Type B pancreatic cell (in vitro differentiated cells): ENCODE measurements around the gene SMOC1. TPM values are rescaled to one million over a fixed set of nuclear protein-coding genes. Genes with fewer than 3 reads are reported as not detected.

ENCODE experiments used
- DNase-seq: peaks from one replicate; pipeline ENCODE4 v3.0.0; 2021; ENCODE audit warnings: mixed read lengths; ENCODE audit not compliant: unreplicated experiment; ENCODE audit errors: extremely low spot score
- H3K27ac Mint-ChIP-seq: 2 replicates; pipeline ENCODE4 v1.8.0; 2021; ENCODE audit warnings: mild to moderate bottlenecking, mixed read lengths
- H3K27me3 Mint-ChIP-seq: 2 replicates; pipeline ENCODE4 v1.8.0; 2021; ENCODE audit warnings: mixed read lengths
- H3K36me3 Mint-ChIP-seq: 2 replicates; pipeline ENCODE4 v1.8.0; 2021; ENCODE audit warnings: mixed read lengths
- H3K4me1 Mint-ChIP-seq: one replicate; pipeline ENCODE4 v1.8.0; 2021; ENCODE audit warnings: mixed read lengths; ENCODE audit not compliant: unreplicated experiment
- H3K4me3 Mint-ChIP-seq: 2 replicates; pipeline ENCODE4 v1.8.0; 2021; ENCODE audit warnings: mild to moderate bottlenecking, mixed read lengths
- H3K9me3 Mint-ChIP-seq: 2 replicates; pipeline ENCODE4 v1.8.0; 2021; ENCODE audit warnings: mixed read lengths
- CTCF ChIP-seq: fragments of 200-600 bp; sonication (generic); conservative IDR thresholded peaks from 2 replicates; pipeline ENCODE4 v1.5.0; 2021; ENCODE audit warnings: antibody characterized with exemption, mild to moderate bottlenecking
- total RNA-seq: library from RNA; stranded (reverse); gene quantifications from 2 replicates; pipeline ENCODE4 v1.2.1, GENCODE V29; 2021; ENCODE audit warnings: low replicate concordance

The SMOC1 gene
- total RNA-seq, 1 donor from 2014 or later, result 20.7 TPM

- H3K4me3 Mint-ChIP-seq, result no peak overlapping the region
These were observed 166.8 kb downstream of the SMOC1 start for GRCh38 chr14:70045844-70046535.

GRCh38 chr14:70047598-70048312 is 168.5 kb downstream of the SMOC1 start:
- no peaks in the 10 kb centered on the region for H3K9me3 Mint-ChIP-seq
- no peaks in the 10 kb centered on the region for H3K36me3 Mint-ChIP-seq
- peaks cover 5% of the 10 kb centered on the region for H3K4me1 Mint-ChIP-seq
- peak overlapping the region; percentile 42 for H3K27ac Mint-ChIP-seq
- no peak overlapping the region for H3K4me3 Mint-ChIP-seq
- no peak for DNase-seq
- peaks cover 29% of the 10 kb centered on the region for H3K27me3 Mint-ChIP-seq
- TF ChIP-seq CTCF, result no peak

More at GRCh38 chr14:70045844-70046535, 166.8 kb downstream of the SMOC1 start:
- H3K36me3 Mint-ChIP-seq, result no peaks in the 10 kb centered on the region
- no peak overlapping the region for H3K27ac Mint-ChIP-seq
- peaks cover 35% of the 10 kb centered on the region for H3K27me3 Mint-ChIP-seq
- no peaks in the 10 kb centered on the region for H3K9me3 Mint-ChIP-seq
- H3K4me1 Mint-ChIP-seq, result peaks cover 5% of the 10 kb centered on the region
- peak; percentile 87 for TF ChIP-seq CTCF
- peak; percentile 81 for DNase-seq

DNA sequence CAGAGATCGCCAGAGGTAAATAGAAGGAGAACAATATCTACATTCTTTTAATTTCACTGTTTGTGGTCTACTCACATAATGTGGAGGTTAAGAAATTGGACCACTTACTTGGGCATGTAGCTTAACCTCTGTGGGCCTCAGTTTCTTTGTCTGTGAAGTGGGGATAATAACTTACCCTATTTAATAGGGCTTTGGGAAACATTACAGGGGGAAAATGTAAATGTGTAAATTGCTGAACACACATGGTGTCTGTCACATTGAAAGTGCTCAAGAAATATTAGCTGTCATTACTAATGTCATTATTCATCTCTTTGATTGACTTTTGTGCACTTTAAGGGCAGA is 169.1 kb downstream of the SMOC1 start:
- no peak overlapping the region for H3K4me3 Mint-ChIP-seq
- no peak for TF ChIP-seq CTCF
- no peak for DNase-seq
- H3K27me3 Mint-ChIP-seq, result peaks cover 32% of the 10 kb centered on the region
- peak overlapping the region; percentile 42 for H3K27ac Mint-ChIP-seq
- H3K4me1 Mint-ChIP-seq, result peaks cover 5% of the 10 kb centered on the region
- no peaks in the 10 kb centered on the region for H3K36me3 Mint-ChIP-seq
- H3K9me3 Mint-ChIP-seq, result no peaks in the 10 kb centered on the region

DNA sequence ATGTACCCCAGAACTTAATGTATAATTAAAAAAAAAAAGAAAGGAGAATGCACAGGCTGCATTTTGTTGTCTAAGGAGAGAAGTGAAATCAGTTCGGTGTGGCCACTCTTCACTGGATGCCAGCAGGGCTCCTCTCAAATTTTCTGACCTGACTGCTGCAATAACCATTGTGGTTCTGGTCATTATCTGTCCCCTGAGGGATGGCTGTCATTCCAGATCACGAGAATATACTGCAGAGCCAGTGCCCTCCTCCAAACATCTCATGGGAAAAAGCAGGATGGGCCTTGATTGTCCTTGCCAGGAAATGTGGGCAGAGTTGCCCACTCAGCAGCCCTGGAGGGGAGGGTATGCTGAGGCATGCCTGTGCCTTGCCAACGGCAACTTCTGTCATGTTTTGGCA is 170.4 kb downstream of the SMOC1 start:
- no peak for TF ChIP-seq CTCF
- no peak overlapping the region for H3K4me3 Mint-ChIP-seq
- H3K27ac Mint-ChIP-seq, result no peak overlapping the region
- no peak for DNase-seq
- no peaks in the 10 kb centered on the region for H3K9me3 Mint-ChIP-seq
- H3K36me3 Mint-ChIP-seq, result no peaks in the 10 kb centered on the region
- peaks cover 27% of the 10 kb centered on the region for H3K27me3 Mint-ChIP-seq
- peaks cover 5% of the 10 kb centered on the region for H3K4me1 Mint-ChIP-seq

DNA sequence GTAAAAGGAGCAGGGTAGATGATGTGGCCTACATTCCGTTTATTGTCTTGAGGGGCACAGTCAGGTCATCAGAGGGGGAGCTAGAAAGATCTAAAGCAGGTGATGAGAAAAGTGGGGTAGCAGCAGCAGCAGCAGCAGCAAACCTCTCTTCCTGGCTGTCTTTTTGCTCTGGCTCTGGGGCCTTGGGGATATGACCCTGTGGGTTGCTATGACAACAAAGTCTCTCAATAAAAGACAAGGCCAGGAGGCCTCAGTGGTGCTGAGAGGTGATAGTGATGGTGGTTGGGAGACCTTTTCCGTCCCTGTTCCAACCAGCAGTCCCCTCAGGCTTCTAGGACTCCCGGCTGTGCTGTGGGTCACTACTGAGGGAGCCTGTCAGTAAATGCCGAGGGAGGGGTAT is 170.9 kb downstream of the SMOC1 start:
- H3K36me3 Mint-ChIP-seq, result no peaks in the 10 kb centered on the region
- no peak for TF ChIP-seq CTCF
- no peak overlapping the region for H3K27ac Mint-ChIP-seq
- no peak overlapping the region for H3K4me3 Mint-ChIP-seq
- H3K4me1 Mint-ChIP-seq, result peaks cover 5% of the 10 kb centered on the region
- DNase-seq, result no peak
- H3K27me3 Mint-ChIP-seq, result peaks cover 23% of the 10 kb centered on the region
- no peaks in the 10 kb centered on the region for H3K9me3 Mint-ChIP-seq
